ENCODE results near the gene KRTAP4-7. TPM values are rescaled to one million over a fixed set of nuclear protein-coding genes. Genes with fewer than 3 reads are reported as not detected.
"Not testable (repeated sequence)": the region's sequence is repeated elsewhere in the genome, so short reads cannot be mapped to it uniquely, and the experiment has no call there.

The KRTAP4-7 gene
- total and polyA plus RNA-seq, 2 experiments from 2014 or later: not detected

- Histone ChIP-seq H3K27ac (peak overlapping the region; percentile 85), H3F3A (ENCODE audit: insufficient read depth) (peaks cover 55% of the 10 kb centered on the region), H3K9ac (peak overlapping the region; percentile 18), H3K79me2 (ENCODE audit: insufficient read depth) (no peaks in the 10 kb centered on the region), H3K4me2 (ENCODE audit: unreplicated experiment) (peak overlapping the region; percentile 19), H3K9me2 (ENCODE audit: insufficient read depth) (no peaks in the 10 kb centered on the region), H3K4me3 (no peak overlapping the region), H3K4me1 (ENCODE audit: insufficient read depth) (peaks cover 50% of the 10 kb centered on the region), H3K27me3 (replicated peaks; ENCODE audit: insufficient read depth) (no peaks in the 10 kb centered on the region), H3K36me3 (ENCODE audit: low read depth) (0 out of 2 replicates have a peak, but pooled peaks cover under 1% of the 10 kb centered on the region), H4K20me1 (ENCODE audit: insufficient read depth) (no peaks in the 10 kb centered on the region), H3K9me3 (ENCODE audit: low read depth) (no peaks in the 10 kb centered on the region), H2AFZ (no peak overlapping the region)
- TF ChIP-seq EZH2phosphoT487 (IDR thresholded peaks at IDR 0.05; ENCODE audit: insufficient read depth, low read depth): no peak
- TF ChIP-seq EZH2 (IDR thresholded peaks at IDR 0.05; ENCODE audit: insufficient read depth, poor library complexity, severe bottlenecking): no peak
- in situ Hi-C loops (cut with MboI): no loop called here
- DNase-seq: peak; percentile 20
- 48 to 61% methylated on average over 5 of the region's 5 CpGs for WGBS, 2 experiments (ENCODE audit: low coverage in 1 of 2, low lambda C conversion rate in 2 of 2, missing lambda C conversion rate in 2 of 2)
Measured at GRCh38 chr17:41058741-41059140, 25.2 kb upstream of the KRTAP4-7 start.

- peak; percentile 92 for DNase-seq
- H3K79me2 ChIP-seq (ENCODE audit: insufficient read depth); H3K9me3 ChIP-seq (ENCODE audit: low read depth); H3K36me3 ChIP-seq (ENCODE audit: low read depth); H3K9me2 ChIP-seq (ENCODE audit: insufficient read depth); in situ Hi-C loops (cut with MboI); H2AFZ ChIP-seq; H3K4me3 ChIP-seq; H4K20me1 ChIP-seq (ENCODE audit: insufficient read depth); H3K27me3 ChIP-seq (replicated peaks; ENCODE audit: insufficient read depth): not testable (repeated sequence)
- Histone ChIP-seq H3K9ac (peak overlapping the region; percentile 18; the same call in 1 of the 2 replicates), H3F3A (ENCODE audit: insufficient read depth) (peaks cover 62% of the 10 kb centered on the region), H3K27ac (peak overlapping the region; percentile 85), H3K4me1 (ENCODE audit: insufficient read depth) (peaks cover 50% of the 10 kb centered on the region), H3K4me2 (ENCODE audit: unreplicated experiment) (peak overlapping the region; percentile 19)
- 48 to 57% methylated on average over 8 to 10 of the region's 31 CpGs for WGBS, 2 experiments (ENCODE audit: low coverage in 1 of 2, low lambda C conversion rate in 2 of 2, missing lambda C conversion rate in 2 of 2)
Measured at GRCh38 chr17:41059276-41060051, 24.5 kb upstream of the KRTAP4-7 start.

- H2AFZ ChIP-seq: no peak within 1 kb of the TSS
- H4K20me1 ChIP-seq (ENCODE audit: insufficient read depth): no peaks in the 10 kb centered on the region
- DNase-seq: peak; percentile 97
- no peaks in the 10 kb centered on the region for H3K79me2 ChIP-seq (ENCODE audit: insufficient read depth)
- no peaks in the 10 kb centered on the region for H3K9me3 ChIP-seq (ENCODE audit: low read depth)
- no peaks in the 10 kb centered on the region for H3K36me3 ChIP-seq (ENCODE audit: low read depth)
- in situ Hi-C loops (cut with MboI): no loop called here
- H3K4me3 ChIP-seq: no peak within 1 kb of the TSS
- no peaks in the 10 kb centered on the region for H3K9me2 ChIP-seq (ENCODE audit: insufficient read depth)
- WGBS, 2 experiments (ENCODE audit: low coverage in 1 of 2, low lambda C conversion rate in 2 of 2, missing lambda C conversion rate in 2 of 2): 25% methylated on average over 6 of the region's 6 CpGs
- H3K27ac ChIP-seq: peak within 1 kb of the TSS; percentile 85
- TF ChIP-seq EZH2 (IDR thresholded peaks at IDR 0.05; ENCODE audit: insufficient read depth, poor library complexity, severe bottlenecking) (no peak), EZH2phosphoT487 (IDR thresholded peaks at IDR 0.05; ENCODE audit: insufficient read depth, low read depth) (no peak)
- H3K27me3 ChIP-seq (replicated peaks; ENCODE audit: insufficient read depth): no peaks in the 10 kb centered on the region
- H3K4me1 ChIP-seq (ENCODE audit: insufficient read depth): peaks cover 50% of the 10 kb centered on the region
- peak within 1 kb of the TSS; percentile 29 for H3K4me2 ChIP-seq (ENCODE audit: unreplicated experiment)
- H3F3A ChIP-seq (ENCODE audit: insufficient read depth): peaks cover 65% of the 10 kb centered on the region
- peak within 1 kb of the TSS; percentile 46 for H3K9ac ChIP-seq
Measured at GRCh38 chr17:41060052-41060604, 23.8 kb upstream of the KRTAP4-7 start, which contains the start of gene KRTAP2-3. TSS of gene KRTAP2-3 (minus strand) at chr17:41060114. CDS start at chr17:41060050, 64 bp downstream.

- H3K4me2 ChIP-seq (ENCODE audit: unreplicated experiment): peak overlapping the region; percentile 29
- peak; percentile 87 for DNase-seq
- 0 to 7% methylated on average over 1 of the region's 1 CpG for WGBS, 2 experiments (ENCODE audit: low coverage in 1 of 2, low lambda C conversion rate in 2 of 2, missing lambda C conversion rate in 2 of 2)
- in situ Hi-C loops (cut with MboI): no loop called here
- no peaks in the 10 kb centered on the region for H3K36me3 ChIP-seq (ENCODE audit: low read depth)
- no peak overlapping the region for H3K4me3 ChIP-seq
- no peaks in the 10 kb centered on the region for H4K20me1 ChIP-seq (ENCODE audit: insufficient read depth)
- no peaks in the 10 kb centered on the region for H3K9me3 ChIP-seq (ENCODE audit: low read depth)
- H3F3A ChIP-seq (ENCODE audit: insufficient read depth): peaks cover 76% of the 10 kb centered on the region
- no peaks in the 10 kb centered on the region for H3K9me2 ChIP-seq (ENCODE audit: insufficient read depth)
- H3K27me3 ChIP-seq (replicated peaks; ENCODE audit: insufficient read depth): no peaks in the 10 kb centered on the region
- H3K4me1 ChIP-seq (ENCODE audit: insufficient read depth): peaks cover 63% of the 10 kb centered on the region
- H3K9ac ChIP-seq: peak overlapping the region; percentile 46
- no peak overlapping the region for H2AFZ ChIP-seq
- peak overlapping the region; percentile 85 for H3K27ac ChIP-seq
- TF ChIP-seq EZH2phosphoT487 (IDR thresholded peaks at IDR 0.05; ENCODE audit: insufficient read depth, low read depth) (no peak), EZH2 (IDR thresholded peaks at IDR 0.05; ENCODE audit: insufficient read depth, poor library complexity, severe bottlenecking) (no peak)
- no peaks in the 10 kb centered on the region for H3K79me2 ChIP-seq (ENCODE audit: insufficient read depth)
Measured at GRCh38 chr17:41061964-41062363, 22.0 kb upstream of the KRTAP4-7 start.
